Activated CD8-positive, alpha-beta memory T cell treated with anti-CD3 and anti-CD28 coated beads for 48 hours (primary cell): ENCODE data around the gene DNAJC11.

Experiments
- DNase-seq, 3 experiments: peaks; one replicate each; pipeline ENCODE4 v3.0.0-alpha.2; 2020; ENCODE audit warnings: low read depth in 2 of 3, low spot score in 2 of 3

The DNAJC11 gene

DNA sequence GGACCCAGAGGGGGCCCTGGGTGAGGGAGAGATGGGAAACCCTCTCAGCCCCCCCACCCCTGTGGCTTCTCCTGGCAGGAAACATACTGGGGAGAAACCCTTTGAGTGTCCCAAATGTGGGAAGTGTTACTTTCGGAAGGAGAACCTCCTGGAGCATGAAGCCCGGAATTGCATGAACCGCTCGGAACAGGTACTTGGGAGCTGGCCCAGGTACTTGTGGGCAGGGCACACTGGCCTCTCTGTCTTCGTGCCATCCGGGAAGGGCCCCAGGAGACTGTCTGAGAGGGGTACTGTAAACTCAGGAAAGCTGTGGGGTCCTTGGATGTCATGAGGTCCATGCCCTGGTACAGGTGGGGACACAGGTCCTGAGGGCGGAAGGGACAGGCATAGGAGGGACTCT, 115.8 kb downstream of the DNAJC11 start:
- DNase-seq = no peak

- DNase-seq = no peak
Measured at GRCh38 chr1:6585081-6585722, 116.4 kb downstream of the DNAJC11 start.
